RPMI7951 (cell line): ENCODE data around the gene KANSL1. TPM values are rescaled to one million over a fixed set of nuclear protein-coding genes. Genes with fewer than 3 reads are reported as not detected.
"Not testable (repeated sequence)": the region's sequence is repeated elsewhere in the genome, so short reads cannot be mapped to it uniquely, and the experiment has no call there.

Experiments used
- DNase-seq: peaks from one replicate; pipeline ENCODE4 v3.0.0-alpha.2; 2012; ENCODE audit warnings: low read depth
- total RNA-seq: library from RNA; depleted of rRNA; stranded (reverse); fragments of >200 nt; shearing (Covaris generic); gene quantifications from 2 replicates; pipeline ENCODE4 v1.2.3, GENCODE V29; 2014

The KANSL1 gene
- total RNA-seq, 1 experiment from 2014 or later: 23.7 TPM

- peak; percentile 92 for DNase-seq
These were observed 580 bp upstream of the KANSL1 start for GRCh38 chr17:46193626-46194392.

DNA sequence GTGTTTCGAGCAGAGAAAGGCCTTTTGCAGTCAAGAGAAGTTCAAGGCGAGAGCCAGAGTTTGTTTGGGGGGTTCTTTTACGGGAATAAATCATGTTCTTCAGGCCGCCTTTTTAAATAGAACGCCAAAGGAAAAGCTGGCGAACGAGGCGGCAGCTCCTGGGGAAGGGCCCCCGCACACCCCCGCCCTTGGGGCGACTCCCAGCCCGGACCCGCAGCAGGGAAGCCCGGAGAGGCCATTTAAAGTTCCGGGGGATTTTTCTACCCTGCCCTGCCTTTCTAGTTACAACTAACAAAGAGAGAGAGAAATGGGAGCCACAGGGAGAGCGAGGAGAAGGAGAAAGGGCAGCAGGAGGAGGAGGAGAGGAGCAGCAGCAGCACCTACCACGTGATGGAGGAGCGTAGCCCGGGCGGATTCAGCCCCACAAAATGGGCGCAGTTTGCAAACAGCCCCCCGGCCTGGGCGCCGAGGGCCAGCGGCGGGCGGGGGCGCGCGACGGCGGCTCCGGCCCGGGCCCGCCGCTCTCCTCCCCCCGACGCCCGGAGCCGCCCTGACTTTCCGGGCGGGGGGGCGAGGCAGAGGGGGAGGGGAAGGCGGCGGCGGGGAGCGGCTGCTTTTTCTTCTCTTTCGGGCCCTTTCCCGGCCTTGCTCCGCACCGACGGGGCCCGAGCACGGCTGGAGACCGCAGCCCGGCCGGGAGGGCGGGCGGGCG is 634 bp downstream of the KANSL1 start:
- peak; percentile 56 for DNase-seq

- DNase-seq: no peak
These were observed 1.1 kb downstream of the KANSL1 start for GRCh38 chr17:46192189-46192438.

- peak; percentile 11 for DNase-seq
These were observed 1.7 kb downstream of the KANSL1 start for GRCh38 chr17:46191322-46192188.

DNA sequence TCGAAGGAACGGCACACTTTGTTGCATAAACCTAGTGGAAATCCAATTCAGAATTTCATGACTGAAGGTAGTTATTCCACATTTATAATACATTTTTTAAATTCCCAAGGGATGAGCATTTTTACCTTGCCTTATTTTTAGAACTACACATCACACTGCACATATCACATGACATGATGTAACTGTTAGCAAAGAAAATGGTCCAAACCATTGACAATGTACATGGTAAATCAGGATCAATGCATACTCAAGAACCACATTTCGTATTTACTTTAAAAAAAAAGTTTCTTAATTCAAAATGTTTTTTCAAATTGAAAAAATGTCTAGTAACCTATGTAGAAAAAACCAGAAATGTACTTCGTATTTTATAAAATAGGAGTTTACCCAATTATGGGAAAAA is 2.5 kb downstream of the KANSL1 start:
- DNase-seq: no peak

DNA sequence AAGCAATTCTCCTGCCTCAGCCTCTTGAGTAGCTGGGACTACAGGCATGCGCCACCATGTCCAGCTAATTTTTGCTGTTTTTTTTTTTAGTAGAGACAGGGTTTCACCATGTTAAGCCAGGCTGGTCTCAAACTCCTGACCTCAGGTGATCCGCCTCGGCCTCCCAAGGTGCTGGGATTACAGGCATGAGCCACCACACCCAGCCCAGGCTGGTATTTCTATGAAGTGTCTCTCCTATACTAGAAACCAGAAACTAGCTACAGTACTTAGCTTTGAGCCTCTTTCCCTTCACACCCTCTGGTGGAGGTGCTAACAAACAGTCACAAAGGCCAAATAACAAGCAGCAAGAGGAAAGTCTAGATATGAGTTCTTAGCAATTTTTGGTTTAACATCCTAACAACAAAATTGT is 6.4 kb downstream of the KANSL1 start:
- not testable (repeated sequence) for DNase-seq

- DNase-seq: no peak
These were observed 8.5 kb downstream of the KANSL1 start for GRCh38 chr17:46184696-46185095.

DNA sequence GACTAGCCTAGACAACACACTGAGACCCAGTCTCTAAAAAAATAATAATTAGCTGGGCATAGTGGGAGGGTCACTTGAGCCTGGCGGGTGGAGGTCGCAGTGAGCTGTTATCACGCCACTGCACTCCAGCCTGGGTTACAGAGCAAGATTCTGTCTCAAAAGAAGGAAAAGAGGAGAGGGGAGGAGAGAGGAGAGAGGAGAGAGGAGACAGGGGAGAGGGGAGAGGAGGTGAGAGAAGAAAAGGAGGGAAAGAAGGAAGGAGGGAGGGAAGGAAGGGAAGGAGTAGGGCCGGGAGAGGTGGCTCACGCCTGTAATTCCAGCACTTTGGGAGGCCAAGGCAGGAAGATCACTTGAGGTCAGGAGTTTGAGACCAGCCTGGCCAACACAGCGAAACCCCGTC is 9.8 kb downstream of the KANSL1 start:
- DNase-seq: not testable (repeated sequence)

- no peak for DNase-seq
These were observed 10.3 kb downstream of the KANSL1 start for GRCh38 chr17:46182961-46183360.

DNA sequence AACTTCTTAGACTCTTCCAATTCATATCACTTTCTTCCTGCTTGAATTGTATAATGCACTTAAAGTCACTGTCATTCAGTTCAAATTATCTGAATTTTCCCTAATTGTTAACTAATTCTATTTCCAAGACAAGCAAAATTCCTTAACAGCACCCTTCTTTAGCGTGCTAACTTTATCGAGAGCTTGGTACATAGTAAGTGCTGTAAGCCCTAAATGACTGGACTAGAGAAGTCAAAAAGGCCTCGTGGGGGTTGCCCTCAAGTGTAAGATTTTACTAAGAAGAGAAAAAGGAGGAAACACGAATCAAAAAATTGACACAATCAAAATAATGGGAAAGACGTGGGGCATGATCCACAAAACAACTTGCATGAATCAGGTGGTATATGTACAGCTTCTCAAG is 11.3 kb downstream of the KANSL1 start:
- DNase-seq: no peak

DNA sequence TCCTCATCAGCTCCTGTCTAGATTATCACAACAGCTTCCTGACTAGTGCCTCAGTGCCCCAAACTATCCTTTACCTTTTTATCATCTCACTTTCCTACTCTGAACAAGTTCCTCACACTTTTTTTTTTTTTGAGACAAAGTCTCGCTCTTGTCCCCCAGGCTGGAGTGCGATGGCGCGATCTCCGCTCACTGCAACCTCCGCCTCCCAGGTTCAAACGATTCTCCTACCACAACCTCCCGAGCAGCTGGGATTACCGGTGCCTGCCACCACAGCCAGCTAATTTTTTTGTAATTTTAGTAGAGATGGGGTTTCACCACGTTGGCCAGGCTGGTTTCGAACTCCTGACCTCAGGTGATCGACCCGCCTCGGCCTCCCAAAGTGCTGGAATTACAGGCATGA is 11.9 kb downstream of the KANSL1 start:
- not testable (repeated sequence) for DNase-seq

DNA sequence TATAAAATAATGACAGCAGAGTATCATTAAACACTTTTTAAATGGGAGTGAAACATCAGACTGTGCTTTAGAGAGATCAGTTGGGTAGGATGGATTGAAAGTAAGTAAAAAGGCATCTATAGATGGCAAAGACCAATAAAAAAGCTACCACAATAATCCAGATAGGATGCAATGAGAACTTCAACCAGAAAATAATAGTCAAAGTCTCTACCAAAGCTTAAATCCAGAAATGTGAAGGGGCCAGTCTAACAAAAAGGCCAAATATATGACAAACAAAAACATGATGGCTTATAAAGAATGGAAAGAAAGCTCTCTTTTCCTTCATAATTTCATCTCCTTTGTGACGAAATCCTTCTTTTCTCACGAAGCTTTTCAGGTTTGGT is 12.3 kb downstream of the KANSL1 start:
- no peak for DNase-seq

GRCh38 chr17:46180185-46180891 is 12.9 kb downstream of the KANSL1 start:
- DNase-seq: not testable (repeated sequence)

DNA sequence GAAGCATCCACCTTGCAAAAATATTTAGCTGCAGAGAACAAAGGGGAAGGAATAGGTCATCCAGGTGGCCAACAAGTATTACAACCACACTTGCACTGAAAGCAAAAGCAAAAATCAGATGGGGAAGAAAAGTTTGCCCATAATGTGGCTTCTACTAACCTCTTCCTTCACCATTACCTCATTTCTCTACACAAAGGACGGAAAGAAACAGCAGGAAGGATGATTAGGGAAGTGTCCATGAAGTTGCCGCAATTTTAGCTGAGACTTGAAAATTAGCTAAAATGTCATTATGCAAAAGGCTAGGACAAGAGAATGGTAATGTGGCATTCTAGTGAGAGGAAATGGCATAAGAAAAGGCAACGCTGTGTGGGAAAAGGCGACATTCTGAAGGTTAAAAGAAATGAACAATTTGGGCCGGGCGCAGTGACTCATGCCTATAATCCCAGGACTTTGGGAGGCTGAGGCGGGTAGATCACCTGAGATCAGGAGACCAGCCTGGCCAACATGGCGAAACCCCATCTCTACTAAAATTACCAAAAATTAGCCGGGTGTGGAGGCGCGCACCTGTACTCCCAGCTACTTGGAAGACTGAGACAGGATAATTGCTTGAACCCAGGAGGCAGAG is 13.7 kb downstream of the KANSL1 start:
- DNase-seq: no peak

DNA sequence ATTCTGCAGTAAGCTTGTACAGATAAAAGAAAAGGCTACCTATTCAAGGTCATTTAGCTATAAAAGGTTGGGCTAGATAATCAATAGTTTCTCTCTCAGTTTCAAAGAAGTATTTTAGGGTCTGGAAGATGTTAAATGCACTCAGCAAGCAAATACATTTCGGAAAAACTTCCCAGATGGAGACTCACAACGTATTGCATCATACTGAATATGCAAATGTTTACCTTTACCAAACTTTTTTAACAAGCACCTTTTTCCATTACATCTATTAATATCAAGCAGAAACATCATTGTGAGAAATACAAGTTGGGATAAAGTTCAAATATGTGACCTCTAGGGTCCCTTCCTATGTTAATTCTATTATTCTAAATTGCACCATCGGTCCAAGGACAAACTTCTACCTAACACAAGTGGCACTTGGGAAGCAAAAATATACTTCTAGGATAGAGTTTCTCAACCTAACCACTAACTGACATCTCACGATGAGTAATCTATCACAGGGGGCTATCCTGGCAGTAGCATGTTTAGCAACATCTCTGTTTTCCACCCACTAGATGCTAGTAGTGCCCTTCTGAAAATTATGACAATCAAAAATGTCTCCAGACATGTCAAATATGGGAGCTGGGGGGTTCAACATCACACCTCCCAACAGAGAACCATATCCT is 14.5 kb downstream of the KANSL1 start:
- DNase-seq: peak; percentile 44

DNA sequence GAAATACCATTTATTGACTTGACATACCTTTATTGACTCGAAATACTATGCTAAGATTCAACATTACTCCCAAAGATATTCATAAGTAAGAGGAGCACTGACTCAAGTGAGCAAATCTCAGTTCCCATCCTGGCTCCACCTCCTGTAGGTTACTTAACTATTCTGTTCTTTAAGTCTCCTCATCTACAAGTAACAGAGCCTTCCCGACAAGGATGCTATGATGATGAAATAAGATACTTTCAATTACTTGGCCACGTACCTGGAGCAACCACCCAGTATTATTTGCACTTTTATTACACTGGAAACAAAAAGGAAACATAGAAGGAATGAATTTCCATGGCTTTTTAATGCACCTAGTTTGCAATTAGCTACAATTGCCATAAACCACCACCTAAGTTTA is 16.3 kb downstream of the KANSL1 start:
- DNase-seq: no peak

DNA sequence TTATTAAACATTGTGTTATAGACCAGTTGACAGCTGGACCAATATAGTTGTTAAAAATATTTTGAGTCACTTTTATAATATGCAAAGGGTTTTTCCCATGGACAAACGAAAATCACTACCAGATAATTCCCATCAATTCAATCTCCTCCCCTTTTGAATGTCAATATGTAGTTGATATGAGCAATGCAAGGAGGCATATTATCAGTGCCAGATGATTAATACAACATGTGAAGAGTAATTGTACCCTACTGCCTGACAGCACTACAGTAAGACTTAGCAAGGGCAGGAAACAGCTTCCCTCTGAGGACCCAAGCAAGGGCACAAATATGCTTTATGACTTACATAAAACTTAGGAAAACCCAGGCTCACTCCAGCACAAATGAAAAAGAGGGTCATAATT is 17.3 kb downstream of the KANSL1 start:
- no peak for DNase-seq

GRCh38 chr17:46173153-46173552 is 20.1 kb downstream of the KANSL1 start:
- DNase-seq: no peak

GRCh38 chr17:46171939-46172338 is 21.3 kb downstream of the KANSL1 start:
- DNase-seq: no peak

DNA sequence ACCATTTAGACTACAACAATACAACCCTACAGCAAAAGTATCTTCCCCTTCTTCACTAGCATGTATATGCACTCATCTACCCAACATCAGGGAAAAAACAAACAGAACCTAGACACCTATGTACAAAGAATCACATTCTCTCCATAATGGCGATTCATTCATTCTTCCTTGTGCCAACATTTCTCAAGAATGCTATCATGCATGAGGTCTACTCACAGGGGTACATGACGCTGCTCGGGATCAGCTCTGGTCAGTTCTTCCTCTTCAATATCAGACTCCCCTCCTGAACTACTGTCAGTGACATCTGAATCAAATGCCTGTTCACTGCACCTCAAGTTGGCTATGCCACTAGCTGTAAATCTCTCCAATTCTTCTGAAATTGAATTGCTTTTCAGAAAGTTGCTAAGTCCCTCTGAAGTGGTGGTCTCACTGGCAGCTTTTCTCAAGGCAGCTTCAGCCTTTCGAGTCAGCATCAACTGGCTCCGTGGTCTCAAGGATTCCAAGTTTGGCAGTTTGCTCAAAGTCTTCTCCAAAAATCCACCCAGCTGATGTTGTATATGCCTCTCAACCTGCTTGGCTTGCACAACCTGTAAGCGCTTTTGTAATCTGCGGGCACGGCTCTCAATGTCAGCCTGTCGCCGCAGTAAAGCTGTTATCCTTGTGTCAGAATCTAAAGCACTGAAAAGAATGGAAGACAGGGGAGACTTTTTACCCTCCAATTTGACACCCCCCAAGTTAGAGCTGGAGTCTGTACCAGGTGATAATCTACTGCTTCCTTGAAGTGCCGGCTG is 22.4 kb downstream of the KANSL1 start:
- DNase-seq: no peak
